SW 1271 (cell line): Measurements from ENCODE around the gene GOSR2.
A peak's percentile ranks its signal among the peaks of the same experiment; 100 is the strongest.
"Not testable (repeated sequence)": the region's sequence is repeated elsewhere in the genome, so short reads cannot be mapped to it uniquely, and the experiment has no call there.

ENCODE experiments used
- DNase-seq, 2 experiments: peaks; one replicate each; lab custom pipeline; 2025; lab: John Stamatoyannopoulos, UW

Gene GOSR2

DNA sequence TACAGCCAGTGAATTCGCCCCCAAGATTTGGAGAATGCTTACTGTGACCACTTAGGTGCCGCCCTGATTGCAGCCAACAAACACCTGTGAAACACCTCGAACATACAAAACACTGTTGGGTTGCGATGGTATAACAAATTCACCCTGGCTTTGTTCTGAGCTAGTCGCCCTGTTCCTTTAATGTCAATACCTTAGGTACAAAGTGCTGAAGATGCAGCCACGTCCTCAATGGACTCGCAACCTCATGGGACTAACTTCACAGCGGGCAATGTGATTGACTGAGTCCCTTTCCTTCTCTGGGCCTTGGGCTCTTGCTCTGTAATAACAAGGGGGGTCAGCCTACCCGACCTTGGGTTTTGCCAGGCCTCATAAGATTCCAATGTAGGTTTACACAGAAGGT, 28.9 kb upstream of the GOSR2 start:
- DNase-seq = no peak

- no peak for DNase-seq
Measured at GRCh38 chr17:46894476-46895151, 28.3 kb upstream of the GOSR2 start.

- no peak for DNase-seq
Measured at GRCh38 chr17:46895171-46895570, 27.8 kb upstream of the GOSR2 start.

GRCh38 chr17:46896991-46897390, 26.0 kb upstream of the GOSR2 start:
- no peak for DNase-seq

DNA sequence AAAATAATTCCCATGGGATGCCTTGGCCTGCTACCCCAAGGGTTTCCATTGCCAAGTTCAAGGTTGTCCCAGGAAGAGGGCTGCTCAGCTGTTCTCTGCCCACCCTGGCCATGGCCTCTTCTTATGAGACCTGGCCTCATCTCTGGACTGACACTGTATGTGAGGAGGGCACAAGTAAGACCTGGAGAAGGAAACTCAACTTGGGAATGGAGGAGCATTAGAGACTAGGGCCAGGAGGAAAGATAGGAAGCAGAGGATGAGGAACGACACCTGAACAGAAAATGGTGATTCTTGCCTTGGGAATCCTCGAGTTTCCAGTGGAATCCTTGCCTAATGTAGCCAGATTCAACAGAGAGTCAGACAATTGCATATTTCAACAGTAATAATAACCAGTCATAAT, 24.6 kb upstream of the GOSR2 start:
- DNase-seq = no peak

GRCh38 chr17:46898860-46899259, 24.1 kb upstream of the GOSR2 start:
- DNase-seq = no peak

DNA sequence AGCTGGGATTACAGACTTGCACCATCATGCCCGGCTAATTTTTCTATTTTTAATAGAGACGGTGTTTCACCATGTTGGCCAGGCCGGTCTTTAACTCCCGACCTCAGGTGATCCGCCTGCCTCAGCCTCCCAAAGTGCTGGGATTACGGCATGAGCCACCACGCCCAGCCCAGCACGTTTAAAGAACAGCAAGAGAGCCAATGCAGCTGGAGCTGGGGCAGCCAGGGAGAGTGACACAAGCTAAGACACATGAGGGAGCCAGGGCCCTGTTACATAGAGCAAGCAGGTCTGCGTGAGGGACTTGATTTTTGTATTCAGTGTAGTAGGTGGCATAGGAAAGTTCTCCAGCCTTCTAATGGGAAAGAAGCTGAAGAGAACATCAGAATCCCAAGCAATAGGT, 21.7 kb upstream of the GOSR2 start:
- no peak for DNase-seq

GRCh38 chr17:46903762-46904672, 18.9 kb upstream of the GOSR2 start:
- DNase-seq = no peak

DNA sequence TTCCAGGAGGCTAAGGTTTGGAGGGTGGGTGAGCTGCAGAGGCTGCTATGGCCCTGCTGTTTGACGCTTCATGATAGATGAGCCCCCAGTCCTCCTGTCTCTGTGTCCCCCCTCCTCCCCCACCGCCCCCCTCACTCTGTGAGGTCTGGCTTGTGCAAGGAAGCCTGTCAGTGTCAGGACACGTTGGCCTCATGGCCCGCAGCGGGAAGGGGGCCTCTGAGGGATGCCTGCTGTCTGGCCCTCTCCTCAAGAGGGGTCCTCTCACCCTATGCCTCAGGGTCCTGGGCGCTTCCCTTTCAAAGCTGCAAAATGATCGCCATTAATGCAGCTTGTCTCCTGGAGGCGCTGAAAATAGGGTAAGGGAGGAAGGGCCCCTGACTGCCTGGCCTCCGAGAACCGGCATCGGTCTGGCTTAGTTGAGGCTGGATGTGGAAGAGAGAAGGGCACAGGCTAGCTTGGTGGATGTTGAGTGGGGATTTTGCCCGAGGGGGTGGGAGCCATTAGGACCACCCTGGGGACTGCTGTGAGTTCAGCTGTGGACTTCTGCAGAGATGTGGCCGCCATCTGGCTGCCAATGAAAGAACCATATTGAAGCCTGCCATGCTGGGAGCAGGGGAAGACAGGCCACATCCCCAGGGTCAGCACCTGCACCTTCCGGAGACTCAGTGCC, 14.8 kb upstream of the GOSR2 start:
- DNase-seq = no peak

- no peak for DNase-seq
Measured at GRCh38 chr17:46910179-46910927, 12.6 kb upstream of the GOSR2 start.

GRCh38 chr17:46911311-46911710, 11.6 kb upstream of the GOSR2 start:
- no peak for DNase-seq

GRCh38 chr17:46915596-46915995, 7.4 kb upstream of the GOSR2 start:
- no peak for DNase-seq

- DNase-seq = no peak
Measured at GRCh38 chr17:46916211-46916610, 6.7 kb upstream of the GOSR2 start.

DNA sequence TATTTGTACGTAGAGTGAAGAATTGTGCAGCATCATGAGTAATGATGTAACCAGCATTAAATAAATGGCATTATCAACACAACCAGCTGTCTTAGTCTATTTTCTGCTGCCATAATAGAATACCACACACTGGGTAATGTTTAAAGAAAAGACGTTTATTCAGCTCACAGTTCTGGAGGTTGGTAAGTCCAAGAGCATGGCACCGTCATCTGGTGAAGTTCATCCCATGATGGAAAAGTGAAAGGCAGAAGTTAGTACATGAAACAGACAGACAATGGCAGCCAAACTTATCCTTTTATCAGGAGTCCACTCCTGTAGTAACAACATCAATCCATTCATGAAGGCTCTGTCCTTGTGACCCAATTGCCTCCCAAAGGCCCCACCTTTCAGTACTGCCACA, 6.3 kb upstream of the GOSR2 start:
- DNase-seq = no peak

DNA sequence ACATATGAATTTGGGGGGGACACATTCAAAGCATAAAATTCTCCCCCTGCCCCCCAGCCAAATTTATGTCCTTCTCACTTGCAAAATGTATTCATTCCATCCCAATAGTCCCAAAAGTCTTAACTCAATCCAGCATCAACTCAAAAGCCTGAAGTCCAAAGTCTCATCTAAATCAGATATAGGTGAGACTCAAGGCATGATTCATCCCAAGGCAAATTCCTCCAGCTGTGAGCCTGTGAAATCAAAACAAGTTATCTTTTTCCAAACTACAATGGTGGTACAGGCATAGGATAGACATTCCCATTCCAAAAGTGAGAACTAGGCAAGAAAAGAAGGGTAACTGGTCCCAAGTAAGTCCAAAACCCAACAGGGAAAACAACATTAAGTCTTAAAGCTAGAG, 5.9 kb upstream of the GOSR2 start:
- DNase-seq = no peak

DNA sequence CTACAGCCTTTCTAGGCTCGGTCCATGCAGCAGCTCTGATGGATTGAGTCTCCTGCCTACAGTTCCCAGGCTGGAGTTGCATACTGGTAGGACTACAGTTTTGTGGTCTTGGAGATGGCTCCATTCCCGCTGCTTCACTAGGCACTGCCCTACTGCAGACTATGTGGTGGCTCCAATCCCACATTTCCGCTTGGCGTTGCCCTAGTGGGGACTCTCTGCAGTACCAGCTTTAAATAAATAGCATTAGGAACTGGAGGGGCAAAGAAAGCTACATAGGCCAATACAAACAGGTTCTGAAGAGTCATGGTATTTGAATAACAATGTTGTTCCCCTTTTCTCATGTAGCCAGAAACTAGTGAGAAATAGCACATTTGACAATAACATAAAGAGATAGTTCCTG, 5.4 kb upstream of the GOSR2 start:
- DNase-seq = no peak

- DNase-seq = not testable (repeated sequence)
Measured at GRCh38 chr17:46921962-46922361, 998 bp upstream of the GOSR2 start.

DNA sequence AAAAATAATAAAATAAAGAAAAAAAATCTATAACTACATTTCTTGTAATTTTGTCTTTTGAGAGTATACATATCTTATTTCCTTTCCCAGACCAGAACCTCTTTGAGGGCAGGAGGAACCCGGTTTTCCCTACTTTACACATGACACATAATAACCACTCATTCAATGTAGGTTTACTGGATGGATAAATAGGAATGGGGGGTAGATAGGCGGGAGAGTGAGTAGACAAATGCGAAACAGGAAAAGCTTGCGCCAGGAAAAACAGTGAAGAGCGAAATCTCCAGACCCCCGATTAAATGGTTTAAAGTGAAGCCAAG, 515 bp upstream of the GOSR2 start:
- no peak for DNase-seq

GRCh38 chr17:46925185-46925868, 2.4 kb downstream of the GOSR2 start:
- no peak for DNase-seq

DNA sequence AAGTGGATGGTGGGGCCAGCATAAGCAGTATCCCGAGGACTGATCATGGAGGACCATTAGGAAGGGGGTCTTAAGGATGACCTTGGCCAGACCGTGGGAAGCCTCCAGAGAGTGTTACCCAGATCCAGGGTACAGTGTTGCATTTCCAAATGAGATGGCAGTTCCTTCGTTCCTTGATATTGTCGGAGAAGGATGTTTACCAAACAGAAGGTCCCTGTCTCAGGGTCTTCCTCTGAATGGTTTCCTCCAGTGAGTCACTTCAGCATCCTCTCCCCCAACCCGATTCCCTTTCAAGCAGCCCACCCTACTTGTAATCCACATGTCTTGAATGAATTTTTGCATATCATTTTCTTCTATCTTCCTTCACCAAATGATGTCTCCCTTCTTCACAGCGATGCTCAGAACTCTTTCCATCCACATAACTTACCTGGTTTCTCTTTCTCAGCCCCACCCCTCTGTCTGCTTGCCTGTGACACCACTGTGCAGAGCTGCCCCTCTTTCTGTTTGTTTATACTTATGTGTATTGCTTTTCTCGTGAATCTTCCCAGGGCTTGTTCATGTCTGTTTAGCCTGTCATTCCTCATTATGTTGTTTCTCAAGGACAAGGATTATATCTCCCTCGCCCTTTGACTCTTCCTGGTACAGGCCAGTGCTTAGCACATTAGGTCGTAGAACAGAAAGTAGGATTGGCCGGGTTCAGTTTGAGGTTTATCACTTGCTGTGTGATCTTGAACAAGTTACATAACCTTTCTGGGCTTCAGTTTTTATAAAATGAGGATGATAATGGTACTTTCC, 5.7 kb downstream of the GOSR2 start:
- DNase-seq = no peak

GRCh38 chr17:46929413-46929812, 6.5 kb downstream of the GOSR2 start:
- peak in 1 of 2 experiments; percentile 29 for DNase-seq
